Daoy (cell line): ENCODE results near the gene TXNDC8. TPM values are rescaled to one million over a fixed set of nuclear protein-coding genes. Genes with fewer than 3 reads are reported as not detected.
"Not testable (repeated sequence)": the region's sequence is repeated elsewhere in the genome, so short reads cannot be mapped to it uniquely, and the experiment has no call there.

Experiments
- DNase-seq: peaks from one replicate; pipeline ENCODE4 v3.0.0-alpha.2; 2015; ENCODE audit warnings: low read depth
- total RNA-seq: library from RNA; depleted of rRNA; stranded (reverse); fragments of >200 nt; shearing (Covaris generic); gene quantifications from 2 replicates; pipeline ENCODE4 v1.2.3, GENCODE V29; 2014; rRNA removed

TXNDC8 gene
- not detected in 2 replicates for total RNA-seq

- no peak for DNase-seq
Measured at GRCh38 chr9:110337727-110338126, at the start of gene TXNDC8. Gene TXNDC8, minus strand, starts transcription at chr9:110337863.

GRCh38 chr9:110383491-110383890 is 45.8 kb upstream of the TXNDC8 start:
- DNase-seq, result no peak

- DNase-seq, result no peak
Measured at GRCh38 chr9:110382731-110383130, 45.1 kb upstream of the TXNDC8 start.

- no peak for DNase-seq
Measured at GRCh38 chr9:110371411-110372007, 33.8 kb upstream of the TXNDC8 start.

GRCh38 chr9:110370315-110370714 is 32.7 kb upstream of the TXNDC8 start:
- DNase-seq, result peak; percentile 57

- no peak for DNase-seq
Measured at GRCh38 chr9:110364451-110364850, 26.8 kb upstream of the TXNDC8 start.

GRCh38 chr9:110358992-110359391 is 21.3 kb upstream of the TXNDC8 start:
- not testable (repeated sequence) for DNase-seq

GRCh38 chr9:110357505-110357904 is 19.8 kb upstream of the TXNDC8 start:
- DNase-seq, result no peak

- no peak for DNase-seq
Measured at GRCh38 chr9:110356639-110357395, 19.2 kb upstream of the TXNDC8 start.

GRCh38 chr9:110355911-110356310 is 18.2 kb upstream of the TXNDC8 start:
- DNase-seq, result no peak

- peak; percentile 81 for DNase-seq
Measured at GRCh38 chr9:110351009-110351467, 13.4 kb upstream of the TXNDC8 start.

- no peak for DNase-seq
Measured at GRCh38 chr9:110346325-110346724, 8.7 kb upstream of the TXNDC8 start.

GRCh38 chr9:110344821-110345220 is 7.2 kb upstream of the TXNDC8 start:
- DNase-seq, result no peak

GRCh38 chr9:110343551-110343950 is 5.9 kb upstream of the TXNDC8 start:
- DNase-seq, result no peak

GRCh38 chr9:110340306-110340705 is 2.6 kb upstream of the TXNDC8 start:
- peak; percentile 15 for DNase-seq

- DNase-seq, result no peak
Measured at GRCh38 chr9:110338143-110338542, 480 bp upstream of the TXNDC8 start.

- no peak for DNase-seq
Measured at GRCh38 chr9:110336363-110336762, 1.3 kb downstream of the TXNDC8 start.

GRCh38 chr9:110334871-110335270 is 2.8 kb downstream of the TXNDC8 start:
- no peak for DNase-seq

- DNase-seq, result no peak
Measured at GRCh38 chr9:110334183-110334582, 3.5 kb downstream of the TXNDC8 start.

- no peak for DNase-seq
Measured at GRCh38 chr9:110332766-110333165, 4.9 kb downstream of the TXNDC8 start.

GRCh38 chr9:110330484-110331105 is 7.1 kb downstream of the TXNDC8 start:
- no peak for DNase-seq

GRCh38 chr9:110329639-110330230 is 7.9 kb downstream of the TXNDC8 start:
- no peak for DNase-seq
